ENCODE results near the gene FBXO28.

FBXO28 gene

DNA sequence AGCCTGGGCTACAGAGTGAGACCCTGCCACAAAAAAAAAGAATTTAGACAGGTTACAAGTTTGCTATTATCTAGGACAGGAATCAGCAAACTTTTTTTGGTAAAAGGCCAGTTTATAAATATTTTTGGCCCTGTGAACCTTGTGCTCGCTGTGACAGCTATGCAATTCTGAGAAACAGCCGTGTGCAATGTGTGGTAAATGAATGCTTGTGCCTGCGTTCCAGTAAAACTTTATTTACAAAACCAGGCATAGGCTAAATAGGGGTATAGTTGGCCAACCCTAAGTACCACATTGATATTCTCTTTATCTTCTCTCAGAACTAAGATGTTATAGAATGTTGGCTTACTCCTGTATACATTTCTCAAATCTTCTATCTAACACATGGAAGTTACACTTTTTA lies 24.3 kb downstream of the FBXO28 start:
- H3K27ac ChIP-seq = no peak overlapping the region
- TF ChIP-seq POLR2AphosphoS5 (IDR thresholded peaks at IDR 0.05; ENCODE audit: borderline replicate concordance, low read depth, low read length) = no peak
- no peak for TF ChIP-seq FOXP2 (optimal IDR thresholded peaks at IDR 0.05; ENCODE audit: control extremely low read depth, extremely low read length, insufficient read depth)
- TF ChIP-seq EZH2 (IDR thresholded peaks at IDR 0.05) = no peak
- H3K36me3 ChIP-seq (ENCODE audit: insufficient read depth, low read length) = peaks cover 41% of the 10 kb centered on the region
- H3K9me3 ChIP-seq (ENCODE audit: low read depth, low read length) = no peaks in the 10 kb centered on the region
- no peak overlapping the region for H3K9ac ChIP-seq (ENCODE audit: insufficient read length)
- no peak overlapping the region for H3K4me3 ChIP-seq
- DNase-seq (ENCODE audit: low read depth, low spot score) = no peak

DNA sequence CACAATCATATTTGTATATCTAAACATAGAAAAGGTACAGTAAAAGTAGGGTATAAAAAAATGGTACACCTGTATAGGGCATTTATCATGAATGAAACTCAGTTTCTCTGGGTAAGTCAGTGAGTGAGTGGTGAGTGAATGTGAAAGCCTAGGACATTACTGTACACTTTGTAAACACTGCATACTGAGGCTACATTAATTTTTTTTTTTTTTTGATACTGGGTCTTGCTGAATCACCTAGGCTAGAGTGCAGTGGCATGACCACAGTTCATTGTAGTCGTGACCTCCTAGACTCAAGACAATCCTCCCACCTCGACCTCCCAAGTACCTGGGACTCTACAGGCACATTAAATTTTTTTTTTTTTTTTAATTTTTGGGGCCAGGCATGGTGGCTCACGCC lies 27.8 kb downstream of the FBXO28 start:
- H3K4me3 ChIP-seq = no peak overlapping the region
- no peak overlapping the region for H3K9ac ChIP-seq (ENCODE audit: insufficient read length)
- no peak overlapping the region for H3K27ac ChIP-seq
- peaks cover 20% of the 10 kb centered on the region for H3K36me3 ChIP-seq (ENCODE audit: insufficient read depth, low read length)
- TF ChIP-seq FOXP2 (optimal IDR thresholded peaks at IDR 0.05; ENCODE audit: control extremely low read depth, extremely low read length, insufficient read depth) (no peak), EZH2 (IDR thresholded peaks at IDR 0.05) (no peak), POLR2AphosphoS5 (IDR thresholded peaks at IDR 0.05; ENCODE audit: borderline replicate concordance, low read depth, low read length) (no peak)
- DNase-seq (ENCODE audit: low read depth, low spot score) = no peak
- H3K9me3 ChIP-seq (ENCODE audit: low read depth, low read length) = no peaks in the 10 kb centered on the region

DNA sequence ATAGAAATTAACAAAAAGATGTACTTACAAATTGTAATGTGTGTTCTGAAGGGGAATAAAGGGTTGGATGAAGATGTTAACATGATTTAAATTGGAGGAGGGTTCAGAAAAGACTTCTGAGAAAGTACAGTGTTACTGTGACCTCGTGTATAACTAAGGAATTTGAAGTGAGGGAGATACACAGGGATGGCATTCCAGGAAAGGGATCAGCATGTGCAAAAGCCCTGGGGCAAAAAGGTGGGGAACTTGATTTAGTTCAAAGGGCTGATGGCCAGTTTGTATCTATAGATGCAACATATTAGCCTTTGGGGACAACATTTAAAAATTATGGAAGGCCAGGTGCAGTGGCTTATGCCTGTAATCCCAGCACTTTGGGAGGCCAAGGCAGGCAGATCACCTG lies 35.8 kb downstream of the FBXO28 start:
- no peak for DNase-seq (ENCODE audit: low read depth, low spot score)
- H3K9ac ChIP-seq (ENCODE audit: insufficient read length) = no peak overlapping the region
- H3K4me3 ChIP-seq = no peak overlapping the region
- no peak for TF ChIP-seq FOXP2 (optimal IDR thresholded peaks at IDR 0.05; ENCODE audit: control extremely low read depth, extremely low read length, insufficient read depth)
- TF ChIP-seq EZH2 (IDR thresholded peaks at IDR 0.05) = no peak
- no peak for TF ChIP-seq POLR2AphosphoS5 (IDR thresholded peaks at IDR 0.05; ENCODE audit: borderline replicate concordance, low read depth, low read length)
- no peak overlapping the region for H3K27ac ChIP-seq
- no peaks in the 10 kb centered on the region for H3K9me3 ChIP-seq (ENCODE audit: low read depth, low read length)
- H3K36me3 ChIP-seq (ENCODE audit: insufficient read depth, low read length) = peaks cover 10% of the 10 kb centered on the region; the same call in 1 of the 2 replicates

DNA sequence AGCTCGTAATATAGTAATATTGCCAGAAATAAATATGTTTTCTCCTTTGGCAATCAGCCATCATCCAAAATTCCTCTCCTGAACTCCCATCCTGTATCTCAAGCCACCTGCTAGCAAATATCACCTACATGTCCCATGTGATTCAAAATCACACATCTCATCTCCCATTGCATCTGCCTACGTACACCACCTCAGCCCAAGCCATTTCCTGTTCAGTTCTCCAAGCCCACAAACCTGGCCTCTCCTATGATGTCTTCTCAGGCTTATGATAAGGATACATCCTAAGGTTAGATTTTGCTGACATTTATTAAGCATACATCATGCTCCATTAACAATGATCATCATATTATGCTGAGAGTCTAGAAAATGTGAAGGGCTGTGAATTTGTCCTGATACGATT lies 37.2 kb downstream of the FBXO28 start:
- Histone ChIP-seq H3K9ac (ENCODE audit: insufficient read length) (no peak overlapping the region), H3K36me3 (ENCODE audit: insufficient read depth, low read length) (peaks cover 10% of the 10 kb centered on the region), H3K27ac (no peak overlapping the region), H3K9me3 (ENCODE audit: low read depth, low read length) (no peaks in the 10 kb centered on the region), H3K4me3 (no peak overlapping the region)
- no peak for TF ChIP-seq FOXP2 (optimal IDR thresholded peaks at IDR 0.05; ENCODE audit: control extremely low read depth, extremely low read length, insufficient read depth)
- no peak for TF ChIP-seq POLR2AphosphoS5 (IDR thresholded peaks at IDR 0.05; ENCODE audit: borderline replicate concordance, low read depth, low read length)
- no peak for TF ChIP-seq EZH2 (IDR thresholded peaks at IDR 0.05)
- no peak for DNase-seq (ENCODE audit: low read depth, low spot score)

DNA sequence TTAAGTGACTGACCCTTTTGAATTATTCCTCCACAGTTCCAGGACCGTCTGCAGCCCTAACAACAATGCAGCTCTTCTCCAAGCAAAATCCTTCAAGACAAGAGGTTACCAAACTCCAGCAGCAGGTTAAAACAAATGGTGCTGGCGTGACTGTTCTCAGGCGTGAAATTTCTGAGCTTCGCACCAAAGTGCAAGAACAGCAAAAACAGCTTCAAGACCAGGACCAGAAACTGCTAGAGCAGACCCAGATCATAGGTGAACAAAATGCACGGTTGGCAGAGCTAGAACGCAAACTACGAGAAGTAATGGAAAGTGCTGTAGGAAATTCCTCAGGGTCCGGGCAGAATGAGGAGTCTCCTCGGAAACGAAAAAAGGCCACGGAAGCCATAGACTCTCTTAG lies 43.4 kb downstream of the FBXO28 start:
- no peak for DNase-seq (ENCODE audit: low read depth, low spot score)
- no peak overlapping the region for H3K9ac ChIP-seq (ENCODE audit: insufficient read length)
- peaks cover 54% of the 10 kb centered on the region for H3K36me3 ChIP-seq (ENCODE audit: insufficient read depth, low read length)
- H3K27ac ChIP-seq = no peak overlapping the region
- no peak overlapping the region for H3K4me3 ChIP-seq
- TF ChIP-seq POLR2AphosphoS5 (IDR thresholded peaks at IDR 0.05; ENCODE audit: borderline replicate concordance, low read depth, low read length) (no peak), FOXP2 (optimal IDR thresholded peaks at IDR 0.05; ENCODE audit: control extremely low read depth, extremely low read length, insufficient read depth) (no peak), EZH2 (IDR thresholded peaks at IDR 0.05) (no peak)
- no peaks in the 10 kb centered on the region for H3K9me3 ChIP-seq (ENCODE audit: low read depth, low read length)

DNA sequence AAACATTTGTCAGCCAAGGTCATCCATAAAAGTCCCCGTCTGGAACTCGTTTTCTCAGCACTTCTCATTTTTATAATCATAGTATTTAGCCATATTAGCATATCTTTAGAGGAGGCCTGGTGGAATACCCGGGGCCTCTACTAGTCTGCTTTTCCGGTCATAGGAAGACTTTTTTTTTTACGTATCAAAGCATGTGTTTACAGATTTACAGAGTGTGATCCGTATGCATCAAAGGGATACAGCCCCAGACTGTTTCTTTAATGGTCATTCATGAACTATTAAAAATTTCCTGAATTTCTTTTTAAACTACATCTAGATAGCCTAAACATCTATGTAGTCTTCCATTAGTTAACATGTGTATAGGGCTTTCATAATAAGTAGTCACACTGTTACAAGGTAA lies 45.6 kb downstream of the FBXO28 start:
- DNase-seq (ENCODE audit: low read depth, low spot score) = no peak
- no peak overlapping the region for H3K27ac ChIP-seq
- peaks cover 47% of the 10 kb centered on the region for H3K36me3 ChIP-seq (ENCODE audit: insufficient read depth, low read length)
- no peak overlapping the region for H3K9ac ChIP-seq (ENCODE audit: insufficient read length)
- no peaks in the 10 kb centered on the region for H3K9me3 ChIP-seq (ENCODE audit: low read depth, low read length)
- no peak overlapping the region for H3K4me3 ChIP-seq
- TF ChIP-seq POLR2AphosphoS5 (IDR thresholded peaks at IDR 0.05; ENCODE audit: borderline replicate concordance, low read depth, low read length) (no peak), FOXP2 (optimal IDR thresholded peaks at IDR 0.05; ENCODE audit: control extremely low read depth, extremely low read length, insufficient read depth) (no peak), EZH2 (IDR thresholded peaks at IDR 0.05) (no peak)

DNA sequence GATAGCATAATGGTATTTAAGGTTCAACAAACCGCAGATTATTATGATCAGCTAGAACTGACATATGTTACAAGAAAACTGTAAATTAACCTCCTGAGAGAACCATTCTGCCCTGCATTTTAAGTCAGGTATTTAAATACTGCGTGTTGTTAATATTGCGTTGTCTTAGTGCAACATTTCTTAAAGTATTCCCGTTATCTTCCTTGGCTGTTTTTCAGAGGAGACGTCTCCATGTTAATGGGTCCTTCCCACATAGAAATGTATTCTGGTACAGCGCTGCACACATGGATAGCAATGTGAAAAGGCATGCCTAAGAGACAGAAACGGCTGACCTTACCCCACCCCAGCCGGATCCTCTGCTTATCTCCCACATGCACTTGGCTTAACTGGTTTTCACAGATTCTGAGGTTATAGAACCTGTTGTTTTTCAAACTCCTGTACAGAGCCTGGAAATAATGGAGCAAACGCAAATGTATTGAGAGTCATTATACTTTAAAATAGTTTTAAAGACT lies 46.3 kb downstream of the FBXO28 start:
- Histone ChIP-seq H3K9ac (ENCODE audit: insufficient read length) (no peak overlapping the region), H3K36me3 (ENCODE audit: insufficient read depth, low read length) (peaks cover 47% of the 10 kb centered on the region), H3K4me3 (no peak overlapping the region), H3K9me3 (ENCODE audit: low read depth, low read length) (no peaks in the 10 kb centered on the region), H3K27ac (no peak overlapping the region)
- no peak for DNase-seq (ENCODE audit: low read depth, low spot score)
- TF ChIP-seq FOXP2 (optimal IDR thresholded peaks at IDR 0.05; ENCODE audit: control extremely low read depth, extremely low read length, insufficient read depth) = no peak
- no peak for TF ChIP-seq EZH2 (IDR thresholded peaks at IDR 0.05)
- no peak for TF ChIP-seq POLR2AphosphoS5 (IDR thresholded peaks at IDR 0.05; ENCODE audit: borderline replicate concordance, low read depth, low read length)

DNA sequence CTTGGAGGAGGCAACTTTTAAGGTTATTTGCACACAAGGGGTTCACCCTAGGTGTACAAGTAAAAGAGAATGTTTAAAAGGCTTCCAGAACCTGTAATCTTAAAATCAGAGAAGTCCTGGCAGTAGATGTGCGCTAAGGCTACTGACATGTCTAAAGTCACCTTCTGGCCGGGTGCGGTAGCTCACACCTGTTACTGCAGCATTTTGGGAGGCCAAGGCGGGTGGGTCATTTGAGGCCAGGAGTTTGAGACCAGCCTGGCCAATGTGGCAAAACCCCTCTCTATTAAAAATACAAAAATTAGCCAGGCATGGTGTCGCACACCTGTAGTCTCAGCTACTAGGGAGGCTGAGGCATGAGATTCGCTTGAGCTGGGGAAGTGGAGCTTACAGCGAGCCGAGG lies 48.9 kb downstream of the FBXO28 start:
- no peak for TF ChIP-seq FOXP2 (optimal IDR thresholded peaks at IDR 0.05; ENCODE audit: control extremely low read depth, extremely low read length, insufficient read depth)
- no peak for TF ChIP-seq EZH2 (IDR thresholded peaks at IDR 0.05)
- TF ChIP-seq POLR2AphosphoS5 (IDR thresholded peaks at IDR 0.05; ENCODE audit: borderline replicate concordance, low read depth, low read length) = no peak

DNA sequence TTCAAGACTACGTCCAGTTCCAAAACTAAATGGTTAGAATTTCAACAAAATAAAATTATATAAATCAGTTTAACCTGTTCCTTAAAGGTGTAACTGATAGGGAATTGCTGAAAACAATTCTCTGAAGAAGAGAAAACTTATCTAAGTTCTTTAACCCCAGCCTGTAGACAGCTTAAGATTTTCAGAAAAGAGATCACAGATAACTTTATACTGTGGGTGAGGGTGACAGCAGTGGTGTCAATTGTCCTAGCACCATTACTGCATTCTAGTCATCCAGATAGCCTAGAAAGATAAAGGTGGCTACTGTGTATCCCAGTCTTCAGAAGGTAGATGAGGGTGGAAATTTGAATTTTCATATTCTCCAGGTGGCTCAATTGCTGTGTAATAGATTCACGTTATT lies 49.4 kb downstream of the FBXO28 start:
- DNase-seq (ENCODE audit: low read depth, low spot score) = no peak
- Histone ChIP-seq H3K9ac (ENCODE audit: insufficient read length) (no peak overlapping the region), H3K9me3 (ENCODE audit: low read depth, low read length) (no peaks in the 10 kb centered on the region), H3K4me3 (no peak overlapping the region), H3K27ac (no peak overlapping the region), H3K36me3 (ENCODE audit: insufficient read depth, low read length) (peaks cover 32% of the 10 kb centered on the region)
- no peak for TF ChIP-seq FOXP2 (optimal IDR thresholded peaks at IDR 0.05; ENCODE audit: control extremely low read depth, extremely low read length, insufficient read depth)
- no peak for TF ChIP-seq POLR2AphosphoS5 (IDR thresholded peaks at IDR 0.05; ENCODE audit: borderline replicate concordance, low read depth, low read length)
- no peak for TF ChIP-seq EZH2 (IDR thresholded peaks at IDR 0.05)

More for the DNA sequence above, 48.9 kb downstream of the FBXO28 start:
- H3K4me3 ChIP-seq = no peak overlapping the region
- no peaks in the 10 kb centered on the region for H3K9me3 ChIP-seq (ENCODE audit: low read depth, low read length)
- no peak overlapping the region for H3K27ac ChIP-seq
- no peak for DNase-seq (ENCODE audit: low read depth, low spot score)
- H3K36me3 ChIP-seq (ENCODE audit: insufficient read depth, low read length) = peaks cover 34% of the 10 kb centered on the region
- H3K9ac ChIP-seq (ENCODE audit: insufficient read length) = no peak overlapping the region

All from SK-N-MC (cell line).